ENCODE data around the gene NDUFV2.

DNA sequence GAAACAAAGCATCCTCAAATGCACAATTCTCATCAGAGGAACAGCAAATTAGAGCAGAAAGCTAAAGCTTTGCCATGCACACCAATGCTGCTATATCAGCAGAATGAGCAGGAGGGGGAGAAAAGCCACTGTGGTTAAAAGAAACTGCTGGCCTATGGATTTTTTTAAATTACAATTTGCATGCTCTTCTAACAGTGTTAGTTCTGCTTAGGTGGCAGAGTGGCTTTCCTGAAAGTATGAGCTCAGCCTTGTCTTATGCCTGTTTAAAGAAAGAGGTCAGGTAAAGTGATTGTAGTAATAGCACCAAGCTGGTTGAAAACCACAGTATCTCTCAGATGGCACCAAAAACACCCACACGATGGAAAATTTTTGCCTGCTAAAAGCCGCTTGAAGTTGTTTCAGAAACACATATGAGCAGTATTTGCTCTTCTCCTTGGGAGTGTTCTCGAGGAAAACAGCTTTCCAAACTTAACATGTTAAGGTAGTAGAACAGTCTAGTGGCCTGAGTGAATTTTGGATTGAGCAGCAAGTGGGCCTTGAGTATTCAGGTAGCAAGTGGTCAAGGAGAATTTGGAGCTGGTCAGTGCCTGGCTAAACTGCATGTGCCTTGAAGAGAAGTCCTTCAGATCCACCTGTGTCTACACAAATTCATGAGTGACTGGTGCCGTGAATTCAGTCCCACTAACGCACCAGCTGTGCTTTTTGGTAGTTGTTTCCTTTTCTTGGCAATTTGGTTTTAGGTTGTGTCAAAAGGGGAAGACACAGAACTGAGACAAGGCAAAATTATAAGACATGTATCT is 19.6 kb upstream of the NDUFV2 start:
- TF ChIP-seq REST (IDR thresholded peaks at IDR 0.05; ENCODE audit: insufficient read depth in 1 of 2, low read depth in 2 of 2, low read length in 2 of 2), result no peak
- TF ChIP-seq TAF1 (IDR thresholded peaks at IDR 0.05; ENCODE audit: borderline replicate concordance, insufficient read depth, low read length), result no peak
